ENCODE data around the gene THSD7B. TPM values are rescaled to one million over a fixed set of nuclear protein-coding genes. Genes with fewer than 3 reads are reported as not detected.

Gene THSD7B
- total and polyA plus RNA-seq, 2 of the 13 experiments (the other 11 are each of a cell fraction or from before 2014, with no cell fraction given): 0.02 TPM; not detected in 1

GRCh38 chr2:136809998-136810397 is 44.7 kb downstream of the THSD7B start (continued):
- TF ChIP-seq, protein P1, sequence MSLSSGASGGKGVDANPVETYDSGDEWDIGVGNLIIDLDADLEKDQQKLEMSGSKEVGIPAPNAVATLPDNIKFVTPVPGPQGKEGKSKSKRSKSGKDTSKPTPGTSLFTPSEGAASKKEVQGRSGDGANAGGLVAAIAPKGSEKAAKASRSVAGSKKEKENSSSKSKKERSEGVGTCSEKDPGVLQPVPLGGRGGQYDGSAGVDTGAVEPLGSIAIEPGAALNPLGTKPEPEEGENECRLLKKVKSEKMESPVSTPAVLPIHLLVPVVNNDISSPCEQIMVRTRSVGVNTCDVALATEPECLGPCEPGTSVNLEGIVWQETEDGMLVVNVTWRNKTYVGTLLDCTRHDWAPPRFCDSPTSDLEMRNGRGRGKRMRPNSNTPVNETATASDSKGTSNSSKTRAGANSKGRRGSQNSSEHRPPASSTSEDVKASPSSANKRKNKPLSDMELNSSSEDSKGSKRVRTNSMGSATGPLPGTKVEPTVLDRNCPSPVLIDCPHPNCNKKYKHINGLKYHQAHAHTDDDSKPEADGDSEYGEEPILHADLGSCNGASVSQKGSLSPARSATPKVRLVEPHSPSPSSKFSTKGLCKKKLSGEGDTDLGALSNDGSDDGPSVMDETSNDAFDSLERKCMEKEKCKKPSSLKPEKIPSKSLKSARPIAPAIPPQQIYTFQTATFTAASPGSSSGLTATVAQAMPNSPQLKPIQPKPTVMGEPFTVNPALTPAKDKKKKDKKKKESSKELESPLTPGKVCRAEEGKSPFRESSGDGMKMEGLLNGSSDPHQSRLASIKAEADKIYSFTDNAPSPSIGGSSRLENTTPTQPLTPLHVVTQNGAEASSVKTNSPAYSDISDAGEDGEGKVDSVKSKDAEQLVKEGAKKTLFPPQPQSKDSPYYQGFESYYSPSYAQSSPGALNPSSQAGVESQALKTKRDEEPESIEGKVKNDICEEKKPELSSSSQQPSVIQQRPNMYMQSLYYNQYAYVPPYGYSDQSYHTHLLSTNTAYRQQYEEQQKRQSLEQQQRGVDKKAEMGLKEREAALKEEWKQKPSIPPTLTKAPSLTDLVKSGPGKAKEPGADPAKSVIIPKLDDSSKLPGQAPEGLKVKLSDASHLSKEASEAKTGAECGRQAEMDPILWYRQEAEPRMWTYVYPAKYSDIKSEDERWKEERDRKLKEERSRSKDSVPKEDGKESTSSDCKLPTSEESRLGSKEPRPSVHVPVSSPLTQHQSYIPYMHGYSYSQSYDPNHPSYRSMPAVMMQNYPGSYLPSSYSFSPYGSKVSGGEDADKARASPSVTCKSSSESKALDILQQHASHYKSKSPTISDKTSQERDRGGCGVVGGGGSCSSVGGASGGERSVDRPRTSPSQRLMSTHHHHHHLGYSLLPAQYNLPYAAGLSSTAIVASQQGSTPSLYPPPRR (CRISPR knock-in tag; IDR thresholded peaks at IDR 0.05; ENCODE audit: borderline replicate concordance): no peak
- TF ChIP-seq HIVEP1 (CRISPR knock-in tag; IDR thresholded peaks at IDR 0.05) (no peak), CBX2 (IDR thresholded peaks at IDR 0.05; ENCODE audit: low read depth, low read length) (no peak), CBX2 (CRISPR knock-in tag; IDR thresholded peaks at IDR 0.05; ENCODE audit: low read depth) (no peak), SMARCE1 (IDR thresholded peaks at IDR 0.05; ENCODE audit: borderline replicate concordance) (no peak), MIER2 (CRISPR knock-in tag; IDR thresholded peaks at IDR 0.05) (no peak), ZNF891 (CRISPR knock-in tag; IDR thresholded peaks at IDR 0.05) (no peak), ZFP90 (CRISPR knock-in tag; IDR thresholded peaks at IDR 0.05; ENCODE audit: borderline replicate concordance) (no peak)
- TF ChIP-seq, protein P2, sequence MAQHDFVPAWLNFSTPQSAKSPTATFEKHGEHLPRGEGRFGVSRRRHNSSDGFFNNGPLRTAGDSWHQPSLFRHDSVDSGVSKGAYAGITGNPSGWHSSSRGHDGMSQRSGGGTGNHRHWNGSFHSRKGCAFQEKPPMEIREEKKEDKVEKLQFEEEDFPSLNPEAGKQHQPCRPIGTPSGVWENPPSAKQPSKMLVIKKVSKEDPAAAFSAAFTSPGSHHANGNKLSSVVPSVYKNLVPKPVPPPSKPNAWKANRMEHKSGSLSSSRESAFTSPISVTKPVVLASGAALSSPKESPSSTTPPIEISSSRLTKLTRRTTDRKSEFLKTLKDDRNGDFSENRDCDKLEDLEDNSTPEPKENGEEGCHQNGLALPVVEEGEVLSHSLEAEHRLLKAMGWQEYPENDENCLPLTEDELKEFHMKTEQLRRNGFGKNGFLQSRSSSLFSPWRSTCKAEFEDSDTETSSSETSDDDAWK (CRISPR knock-in tag; IDR thresholded peaks at IDR 0.05): no peak

All from HepG2 (cell line).